Measurements from ENCODE around the gene EPB41L1. TPM values are rescaled to one million over a fixed set of nuclear protein-coding genes. Genes with fewer than 3 reads are reported as not detected.

Gene EPB41L1
- total RNA-seq, 2 donors from 2014 or later = 32.3 to 36.7 TPM

GRCh38 chr20:36119537-36119936 lies 35.0 kb upstream of the EPB41L1 start:
- H3K27ac Mint-ChIP-seq = no peak overlapping the region
- Histone ChIP-seq H3K27me3 (ENCODE audit: control insufficient read depth, insufficient read depth, low read length, poor library complexity, severe bottlenecking) (no peaks in the 10 kb centered on the region), H3K4me1 (ENCODE audit: control insufficient read depth, insufficient read depth, low read length) (no peaks in the 10 kb centered on the region), H3K4me3 (ENCODE audit: low read length) (no peak overlapping the region), H3K9me3 (ENCODE audit: control insufficient read depth, low read length) (no peaks in the 10 kb centered on the region), H3K9ac (ENCODE audit: extremely low read depth, low read length, poor library complexity, severe bottlenecking) (no peak overlapping the region), H3K36me3 (ENCODE audit: control insufficient read depth, insufficient read depth, low read length) (no peaks in the 10 kb centered on the region), H3K27ac (ENCODE audit: low read depth, low read length) (no peak overlapping the region)
- peaks cover 6% of the 10 kb centered on the region for H3K27me3 Mint-ChIP-seq (ENCODE audit: insufficient read depth)
- H3K4me3 Mint-ChIP-seq = no peak overlapping the region
- H3K36me3 Mint-ChIP-seq (ENCODE audit: low read depth) = no peaks in the 10 kb centered on the region
- no peaks in the 10 kb centered on the region for H3K4me1 Mint-ChIP-seq
- DNase-seq = no peak
- 85 to 89% methylated on average over 4 to 6 of the region's 6 CpGs for WGBS, 2 experiments (ENCODE audit: insufficient coverage in 1 of 2, insufficient read length in 1 of 2)
- TF ChIP-seq CTCF (conservative IDR thresholded peaks at IDR 0.05) = no peak
- H3K9me3 Mint-ChIP-seq = no peaks in the 10 kb centered on the region

GRCh38 chr20:36120241-36120640 lies 34.3 kb upstream of the EPB41L1 start:
- H3K27ac Mint-ChIP-seq = no peak overlapping the region
- no peaks in the 10 kb centered on the region for H3K4me1 Mint-ChIP-seq
- no peak for DNase-seq
- Histone ChIP-seq H3K4me1 (ENCODE audit: control insufficient read depth, insufficient read depth, low read length) (no peaks in the 10 kb centered on the region), H3K4me3 (ENCODE audit: low read length) (no peak overlapping the region), H3K27ac (ENCODE audit: low read depth, low read length) (no peak overlapping the region), H3K9ac (ENCODE audit: extremely low read depth, low read length, poor library complexity, severe bottlenecking) (no peak overlapping the region), H3K36me3 (ENCODE audit: control insufficient read depth, insufficient read depth, low read length) (no peaks in the 10 kb centered on the region), H3K9me3 (ENCODE audit: control insufficient read depth, low read length) (no peaks in the 10 kb centered on the region), H3K27me3 (ENCODE audit: control insufficient read depth, insufficient read depth, low read length, poor library complexity, severe bottlenecking) (no peaks in the 10 kb centered on the region)
- no peak overlapping the region for H3K4me3 Mint-ChIP-seq
- no peaks in the 10 kb centered on the region for H3K9me3 Mint-ChIP-seq
- H3K27me3 Mint-ChIP-seq (ENCODE audit: insufficient read depth) = peaks cover 6% of the 10 kb centered on the region
- WGBS, 2 experiments (ENCODE audit: insufficient coverage in 1 of 2, insufficient read length in 1 of 2) = 94 to 96% methylated on average over 6 of the region's 6 CpGs
- TF ChIP-seq CTCF (conservative IDR thresholded peaks at IDR 0.05) = no peak
- no peaks in the 10 kb centered on the region for H3K36me3 Mint-ChIP-seq (ENCODE audit: low read depth)

GRCh38 chr20:36120991-36121390 lies 33.5 kb upstream of the EPB41L1 start:
- Mint-ChIP-seq H3K36me3 (ENCODE audit: low read depth) (no peaks in the 10 kb centered on the region), H3K27me3 (ENCODE audit: insufficient read depth) (peaks cover 7% of the 10 kb centered on the region), H3K27ac (no peak overlapping the region), H3K4me3 (no peak overlapping the region), H3K9me3 (no peaks in the 10 kb centered on the region), H3K4me1 (no peaks in the 10 kb centered on the region)
- H3K4me1 ChIP-seq (ENCODE audit: control insufficient read depth, insufficient read depth, low read length) = no peaks in the 10 kb centered on the region
- H3K9me3 ChIP-seq (ENCODE audit: control insufficient read depth, low read length) = no peaks in the 10 kb centered on the region
- no peak overlapping the region for H3K4me3 ChIP-seq (ENCODE audit: low read length)
- H3K36me3 ChIP-seq (ENCODE audit: control insufficient read depth, insufficient read depth, low read length) = no peaks in the 10 kb centered on the region
- no peak overlapping the region for H3K27ac ChIP-seq (ENCODE audit: low read depth, low read length)
- DNase-seq = no peak
- 88 to 98% methylated on average over 4 to 7 of the region's 7 CpGs for whole genome bisulfite sequencing, 2 experiments (ENCODE audit: insufficient coverage in 1 of 2, insufficient read length in 1 of 2)
- no peak overlapping the region for H3K9ac ChIP-seq (ENCODE audit: extremely low read depth, low read length, poor library complexity, severe bottlenecking)
- H3K27me3 ChIP-seq (ENCODE audit: control insufficient read depth, insufficient read depth, low read length, poor library complexity, severe bottlenecking) = no peaks in the 10 kb centered on the region
- no peak for TF ChIP-seq CTCF (conservative IDR thresholded peaks at IDR 0.05)
